Measurements from ENCODE around the gene SPEM2. TPM values are rescaled to one million over a fixed set of nuclear protein-coding genes. Genes with fewer than 3 reads are reported as not detected.

SPEM2 gene
- total RNA-seq, 1 experiment from 2014 or later: not detected

- H3K27me3 ChIP-seq (ENCODE audit: insufficient read depth, low read length): peaks cover 7% of the 10 kb centered on the region
- TF ChIP-seq CTCF (conservative IDR thresholded peaks at IDR 0.05): no peak
- H3K4me1 ChIP-seq (ENCODE audit: insufficient read depth, low read length): no peaks in the 10 kb centered on the region; the same call in 1 of the 2 replicates
- no peaks in the 10 kb centered on the region for H4K20me1 ChIP-seq (ENCODE audit: control insufficient read depth, insufficient read depth, insufficient read length)
- no peak overlapping the region for H2BK15ac ChIP-seq (ENCODE audit: low read depth, low read length)
- no peak overlapping the region for H2AFZ ChIP-seq (ENCODE audit: low read length)
- H2BK12ac ChIP-seq (ENCODE audit: insufficient read length, low read depth, low read length): no peak overlapping the region
- no peaks in the 10 kb centered on the region for H3K79me1 ChIP-seq (ENCODE audit: insufficient read depth, low read depth, low read length, poor library complexity, severe bottlenecking)
- Mint-ChIP-seq H3K9me3 (no peaks in the 10 kb centered on the region), H3K27ac (peak overlapping the region in 2 of 3 experiments; percentile 32 to 94; a peak in 1 of 7 replicates), H3K36me3 (ENCODE audit: insufficient read depth in 1 of 3, low read depth in 3 of 3) (peaks cover 0 to 13% (median 2%) of the 10 kb centered on the region in 3 experiments; a peak in 3 of 7 replicates), H3K4me3 (peak overlapping the region; percentile 91 to 93), H3K4me1 (peaks cover 32 to 37% of the 10 kb centered on the region in 2 experiments), H3K27me3 (ENCODE audit: low read depth) (peaks cover 30% of the 10 kb centered on the region)
- no peak for DNase-seq
- WGBS (ENCODE audit: extremely low coverage, insufficient read length, low lambda C conversion rate): no CpG with 5 or more reads among the region's 11 CpGs
- H3K27ac ChIP-seq (ENCODE audit: insufficient read length, low read depth, low read length): no peak overlapping the region
- H3K23ac ChIP-seq (ENCODE audit: insufficient read length, low read depth, low read length): no peak overlapping the region
- no peak overlapping the region for H2AK5ac ChIP-seq (ENCODE audit: insufficient read length, low read length)
- no peak overlapping the region for H3K14ac ChIP-seq (ENCODE audit: insufficient read depth, low read length)
- H4K8ac ChIP-seq (replicated peaks; ENCODE audit: insufficient read length, low read depth, low read length): no peak overlapping the region
- H3K56ac ChIP-seq (ENCODE audit: insufficient read length, low read depth, low read length): no peak overlapping the region
- no peak overlapping the region for H3K9ac ChIP-seq (ENCODE audit: extremely low read depth, insufficient read length, low read length)
- H4K91ac ChIP-seq (ENCODE audit: insufficient read length, low read depth, low read length): no peak overlapping the region
- no peak overlapping the region for H2BK20ac ChIP-seq (ENCODE audit: low read depth, low read length, poor library complexity, severe bottlenecking)
- peaks cover 33% of the 10 kb centered on the region for H3K23me2 ChIP-seq (ENCODE audit: insufficient read length, low read depth, low read length, poor library complexity, severe bottlenecking)
- no peaks in the 10 kb centered on the region for H3K9me3 ChIP-seq (ENCODE audit: control insufficient read depth, low read depth, low read length)
- H2BK5ac ChIP-seq (ENCODE audit: insufficient read length, low read length): no peak overlapping the region
- H3K4ac ChIP-seq (ENCODE audit: low read depth, low read length): no peak overlapping the region
- H3K18ac ChIP-seq (ENCODE audit: insufficient read length, low read depth, low read length): no peak overlapping the region
- no peak overlapping the region for H2BK120ac ChIP-seq (ENCODE audit: low read depth, low read length, poor library complexity, severe bottlenecking)
- no peak overlapping the region for H3T11ph ChIP-seq (ENCODE audit: low read length)
- H4K5ac ChIP-seq (ENCODE audit: insufficient read length, low read depth, low read length): no peak overlapping the region
- no peaks in the 10 kb centered on the region for H3K79me2 ChIP-seq (ENCODE audit: insufficient read depth, low read length)
- H3K4me2 ChIP-seq (ENCODE audit: insufficient read depth, insufficient read length, low read length): peak overlapping the region; percentile 60
Observed at GRCh38 chr17:7438656-7439460, 13.4 kb downstream of the SPEM2 start.
